Left renal pelvis (tissue), 4 donors: ENCODE data around the gene KIAA0040. TPM values are rescaled to one million over a fixed set of nuclear protein-coding genes. Genes with fewer than 3 reads are reported as not detected.

ENCODE experiments used
- DNase-seq, 4 donors: peaks; one replicate each; pipeline ENCODE4 v3.0.0-alpha.2; 2013; ENCODE audit warnings: low read depth in 4 of 4, low spot score in 3 of 4
- polyA plus RNA-seq, 4 donors: library from polyadenylated mRNA; unstranded; fragments of 120-200 nt; gene quantifications; one replicate each; pipeline ENCODE4 v1.2.1, GENCODE V29; 2013; ENCODE audit not compliant: insufficient read length in 4 of 4

Gene KIAA0040
- polyA plus RNA-seq, 4 donors: 6.4 to 16.4 (median 14.5) TPM

DNA sequence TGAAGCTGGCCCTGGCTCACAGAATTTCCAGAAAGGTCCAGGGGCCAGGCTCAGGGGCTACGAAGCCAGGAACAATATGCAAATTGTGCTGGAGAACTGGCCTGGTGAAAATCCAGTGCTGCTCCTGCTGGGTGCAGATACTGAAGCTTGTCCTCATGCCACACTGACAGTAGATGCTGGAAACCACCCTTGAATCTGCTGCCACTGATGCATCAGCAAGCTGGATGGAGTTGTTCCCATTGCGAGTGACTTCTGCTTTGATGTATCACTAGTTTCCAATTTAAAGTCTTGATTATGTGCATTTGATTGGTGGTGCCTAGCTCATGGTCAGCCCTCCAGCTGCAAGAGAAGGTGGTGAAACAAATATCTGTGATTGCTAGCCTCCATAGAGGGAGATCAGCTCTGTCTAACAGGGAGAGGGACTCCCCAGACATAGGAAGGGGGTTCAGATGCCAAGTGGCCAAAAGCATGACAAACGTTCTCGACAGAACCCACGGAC lies 11.0 kb upstream of the KIAA0040 start:
- DNase-seq: no peak

GRCh38 chr1:175200678-175201521 lies 8.3 kb upstream of the KIAA0040 start:
- peak in 2 of 4 donors; percentile 43 to 68 for DNase-seq

GRCh38 chr1:175198332-175198731 lies 5.8 kb upstream of the KIAA0040 start:
- no peak for DNase-seq

GRCh38 chr1:175197531-175197930 lies 5.0 kb upstream of the KIAA0040 start:
- DNase-seq: no peak

GRCh38 chr1:175195798-175196197 lies 3.2 kb upstream of the KIAA0040 start:
- no peak for DNase-seq

DNA sequence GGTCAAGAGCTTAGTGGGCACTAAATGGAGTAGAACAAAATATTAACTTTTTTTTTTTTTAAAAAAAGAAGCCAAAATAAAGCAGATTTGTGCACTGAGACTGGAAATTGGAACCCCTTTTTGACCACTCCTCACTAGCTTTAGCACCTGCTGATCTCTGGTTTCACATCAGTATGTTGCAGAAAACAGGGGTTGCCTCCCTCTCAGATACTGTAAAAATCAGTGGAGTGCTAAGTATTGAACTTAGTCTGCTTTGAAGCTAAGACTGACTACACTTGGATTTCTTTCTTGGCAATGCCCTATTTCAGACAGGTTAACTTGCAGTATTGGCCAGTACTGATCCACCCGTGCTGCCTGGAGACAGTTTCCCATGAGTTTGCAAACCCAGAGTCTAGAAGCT lies 2.7 kb upstream of the KIAA0040 start:
- no peak for DNase-seq

DNA sequence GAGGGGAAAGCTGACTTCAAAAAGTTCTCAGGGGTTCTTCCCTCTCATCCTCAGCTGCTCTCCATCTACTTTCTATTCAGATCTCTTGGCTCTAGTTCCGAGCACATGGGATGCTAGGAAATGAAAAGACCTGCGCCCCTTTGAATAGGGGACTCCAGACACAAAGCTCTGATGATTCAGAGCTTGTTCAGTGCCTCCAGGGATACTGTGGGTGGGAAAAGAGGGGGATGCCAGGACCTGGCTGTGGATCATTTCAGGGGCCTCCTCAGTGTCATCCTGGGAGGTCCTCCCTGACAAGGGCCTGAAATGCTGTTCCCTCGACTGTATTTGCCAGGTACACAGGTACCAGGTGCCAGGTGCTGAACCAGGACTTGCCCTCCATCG lies 943 bp upstream of the KIAA0040 start:
- no peak for DNase-seq

GRCh38 chr1:175192111-175192629 lies 406 bp downstream of the KIAA0040 start:
- DNase-seq: peak in 1 of 4 donors; percentile 37

- DNase-seq: no peak
Observed at GRCh38 chr1:175191659-175192058, 917 bp downstream of the KIAA0040 start.

GRCh38 chr1:175188936-175189335 lies 3.6 kb downstream of the KIAA0040 start:
- DNase-seq: no peak

GRCh38 chr1:175186433-175187160 lies 6.0 kb downstream of the KIAA0040 start:
- DNase-seq: no peak

GRCh38 chr1:175185903-175186302 lies 6.7 kb downstream of the KIAA0040 start:
- DNase-seq: no peak

- no peak for DNase-seq
Observed at GRCh38 chr1:175183586-175183985, 9.0 kb downstream of the KIAA0040 start.

GRCh38 chr1:175182201-175182746 lies 10.3 kb downstream of the KIAA0040 start:
- no peak for DNase-seq

GRCh38 chr1:175179837-175180590 lies 12.6 kb downstream of the KIAA0040 start:
- no peak for DNase-seq

GRCh38 chr1:175178456-175178855 lies 14.1 kb downstream of the KIAA0040 start:
- DNase-seq: no peak

DNA sequence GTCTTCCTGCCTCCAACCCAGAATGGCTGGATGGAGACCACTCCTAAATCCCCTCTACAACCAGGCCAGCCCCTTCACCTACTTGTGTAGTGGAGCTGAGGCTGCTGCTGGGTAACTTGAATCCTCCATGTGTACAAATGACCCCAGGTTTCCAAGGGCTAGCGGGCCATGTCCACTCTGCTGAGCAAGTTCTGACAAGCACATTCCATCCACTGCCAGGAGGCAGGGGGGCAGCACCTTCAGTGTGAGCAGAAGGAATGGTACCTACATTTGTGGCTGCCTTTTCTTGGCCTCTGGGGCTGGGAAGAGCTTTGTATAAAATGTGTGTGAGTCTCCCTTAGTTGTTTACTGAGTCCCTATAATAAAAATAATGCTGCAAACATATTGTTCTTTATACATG lies 14.5 kb downstream of the KIAA0040 start:
- no peak for DNase-seq

GRCh38 chr1:175176246-175176645 lies 16.3 kb downstream of the KIAA0040 start:
- DNase-seq: no peak

- DNase-seq: no peak
Observed at GRCh38 chr1:175174309-175175102, 18.1 kb downstream of the KIAA0040 start.

DNA sequence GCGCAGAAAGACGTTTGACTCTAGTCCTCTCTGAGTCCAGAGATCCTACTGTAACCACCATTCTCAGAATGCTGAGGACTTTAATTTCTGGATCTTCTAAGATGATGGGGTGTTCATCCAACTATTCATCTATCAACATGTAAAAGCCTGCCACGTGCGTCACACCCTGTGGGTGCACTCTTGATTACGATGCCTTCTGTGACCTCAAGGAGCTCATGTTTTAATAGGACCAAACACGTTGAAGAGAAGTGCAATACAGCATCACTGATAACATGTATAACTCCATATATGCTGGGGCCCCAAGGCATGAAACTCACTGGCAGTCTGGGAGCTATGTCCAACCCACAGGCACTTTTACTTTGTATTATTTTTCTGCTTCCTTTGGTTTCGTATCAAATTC lies 19.0 kb downstream of the KIAA0040 start:
- no peak for DNase-seq
